ENCODE data around the gene ACBD7. TPM values are rescaled to one million over a fixed set of nuclear protein-coding genes. Genes with fewer than 3 reads are reported as not detected.

Gene ACBD7
- total RNA-seq, 2 experiments from 2014 or later, result 1.6 to 2.0 TPM

DNA sequence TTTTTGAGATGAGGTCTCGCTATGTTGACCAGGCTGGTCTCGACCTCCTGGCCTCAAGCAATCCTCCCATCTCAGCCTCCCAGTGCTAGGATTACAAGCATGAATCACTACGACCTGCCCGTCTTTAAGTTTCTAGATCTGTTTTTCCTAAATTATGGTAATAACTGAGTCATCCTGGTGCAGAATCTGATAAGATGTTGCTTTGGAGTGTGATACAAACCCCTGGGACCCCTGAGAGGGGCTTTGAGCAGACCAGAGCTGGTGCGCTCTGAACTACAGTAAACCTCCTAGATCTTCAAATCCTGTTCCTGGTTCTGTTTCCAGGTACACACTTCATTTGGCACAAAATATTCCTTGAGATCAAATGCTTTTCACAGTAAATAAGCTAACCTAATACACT is 42.8 kb upstream of the ACBD7 start:
- POLR2A ChIA-PET, result interaction anchor here (0.6 kb wide), 1 partner anchor 137 kb away, joined by 3 read pairs; no protein-coding TSS in a partner anchor
- H3K36me3 Mint-ChIP-seq (ENCODE audit: low read depth), result peaks cover 44% of the 10 kb centered on the region

DNA sequence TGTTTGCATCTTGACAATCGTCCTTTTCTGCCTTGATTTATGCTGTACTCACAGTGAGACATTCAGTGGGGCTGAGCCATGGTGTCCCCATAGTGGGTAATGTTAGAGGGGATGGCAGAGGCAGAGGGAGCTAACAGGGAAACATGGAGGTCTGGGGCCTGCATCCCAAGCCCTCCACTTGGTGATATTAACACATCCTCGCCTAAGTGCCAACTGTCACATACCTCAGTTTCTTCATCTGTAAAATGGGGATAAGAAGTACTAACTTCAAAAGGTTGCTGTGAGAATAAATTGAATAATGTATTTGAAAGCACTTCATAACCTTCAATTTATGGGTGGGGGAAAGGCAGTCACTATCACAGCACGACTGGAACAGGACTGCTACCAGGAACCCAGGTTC is 36.3 kb upstream of the ACBD7 start:
- intact Hi-C loops (cut with micrococcal nuclease), result no loop called here
- Mint-ChIP-seq H3K27me3 (no peaks in the 10 kb centered on the region), H3K4me3 (no peak overlapping the region), H3K4me1 (ENCODE audit: low read depth) (peaks cover 32% of the 10 kb centered on the region), H3K9me3 (no peaks in the 10 kb centered on the region), H3K27ac (peak overlapping the region; percentile 31), H3K36me3 (ENCODE audit: low read depth) (peaks cover 43% of the 10 kb centered on the region)
- DNase-seq, result no peak
- ChIA-PET POLR2A (no interaction called here), CTCF (interaction anchor here (1.5 kb wide), 1 partner anchor 20 kb away, joined by 5 read pairs; no protein-coding TSS in a partner anchor)
- ATAC-seq, result no peak
- TF ChIP-seq, protein P1, sequence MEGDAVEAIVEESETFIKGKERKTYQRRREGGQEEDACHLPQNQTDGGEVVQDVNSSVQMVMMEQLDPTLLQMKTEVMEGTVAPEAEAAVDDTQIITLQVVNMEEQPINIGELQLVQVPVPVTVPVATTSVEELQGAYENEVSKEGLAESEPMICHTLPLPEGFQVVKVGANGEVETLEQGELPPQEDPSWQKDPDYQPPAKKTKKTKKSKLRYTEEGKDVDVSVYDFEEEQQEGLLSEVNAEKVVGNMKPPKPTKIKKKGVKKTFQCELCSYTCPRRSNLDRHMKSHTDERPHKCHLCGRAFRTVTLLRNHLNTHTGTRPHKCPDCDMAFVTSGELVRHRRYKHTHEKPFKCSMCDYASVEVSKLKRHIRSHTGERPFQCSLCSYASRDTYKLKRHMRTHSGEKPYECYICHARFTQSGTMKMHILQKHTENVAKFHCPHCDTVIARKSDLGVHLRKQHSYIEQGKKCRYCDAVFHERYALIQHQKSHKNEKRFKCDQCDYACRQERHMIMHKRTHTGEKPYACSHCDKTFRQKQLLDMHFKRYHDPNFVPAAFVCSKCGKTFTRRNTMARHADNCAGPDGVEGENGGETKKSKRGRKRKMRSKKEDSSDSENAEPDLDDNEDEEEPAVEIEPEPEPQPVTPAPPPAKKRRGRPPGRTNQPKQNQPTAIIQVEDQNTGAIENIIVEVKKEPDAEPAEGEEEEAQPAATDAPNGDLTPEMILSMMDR (IDR thresholded peaks at IDR 0.05), result no peak

More for the DNA sequence above, 42.8 kb upstream of the ACBD7 start:
- intact Hi-C loops (cut with micrococcal nuclease), result no loop called here
- TF ChIP-seq, protein P1 (IDR thresholded peaks at IDR 0.05), result no peak
- no peak overlapping the region for H3K4me3 Mint-ChIP-seq
- H3K4me1 Mint-ChIP-seq (ENCODE audit: low read depth), result peaks cover 4% of the 10 kb centered on the region
- ATAC-seq (no peak), DNase-seq (no peak)
- H3K27me3 Mint-ChIP-seq, result no peaks in the 10 kb centered on the region
- CTCF ChIA-PET, result interaction anchor here (1.3 kb wide), 1 partner anchor 10 kb away, joined by 4 read pairs; no protein-coding TSS in a partner anchor
- H3K9me3 Mint-ChIP-seq, result no peaks in the 10 kb centered on the region
- no peak overlapping the region for H3K27ac Mint-ChIP-seq

GRCh38 chr10:15124190-15124589 is 35.6 kb upstream of the ACBD7 start:
- Mint-ChIP-seq H3K4me1 (ENCODE audit: low read depth) (peaks cover 32% of the 10 kb centered on the region), H3K4me3 (no peak overlapping the region), H3K9me3 (no peaks in the 10 kb centered on the region), H3K27ac (peak overlapping the region; percentile 62), H3K36me3 (ENCODE audit: low read depth) (peaks cover 47% of the 10 kb centered on the region), H3K27me3 (no peaks in the 10 kb centered on the region)
- TF ChIP-seq, protein P1 (IDR thresholded peaks at IDR 0.05), result no peak
- DNase-seq (no peak), ATAC-seq (no peak)
- intact Hi-C loops (cut with micrococcal nuclease), result no loop called here
- POLR2A ChIA-PET, result no interaction called here
- CTCF ChIA-PET, result interaction anchor here (0.8 to 1.5 kb wide), 3 partner anchors 14 to 19 kb away, joined by 3 to 5 read pairs (median 4); no protein-coding TSS in a partner anchor

DNA sequence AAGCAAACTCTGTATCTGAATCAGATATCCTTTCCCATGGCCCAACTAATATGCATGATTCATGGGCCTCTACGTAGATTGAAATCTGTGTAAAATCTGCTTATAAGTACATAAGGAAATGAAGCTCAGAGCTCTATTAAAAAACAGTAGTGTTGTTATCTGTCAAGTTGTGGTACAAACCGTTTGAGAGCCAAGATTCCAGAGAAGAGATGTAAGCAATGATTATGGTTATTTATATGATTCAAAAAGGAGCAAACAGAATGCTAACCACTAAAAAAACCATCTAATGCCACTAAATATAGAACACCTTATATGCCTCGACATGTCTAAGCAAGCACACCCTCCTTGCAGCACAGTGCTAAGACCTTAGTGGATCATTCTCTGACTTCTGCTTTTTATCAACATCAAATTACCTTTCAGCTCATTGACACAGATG is 35.2 kb upstream of the ACBD7 start:
- peaks cover 50% of the 10 kb centered on the region for H3K36me3 Mint-ChIP-seq (ENCODE audit: low read depth)
- DNase-seq (no peak), ATAC-seq (peak; percentile 64)
- POLR2A ChIA-PET, result interaction anchor here (1.1 to 1.4 kb wide), 2 partner anchors 25 to 26 kb away, joined by 3 to 6 read pairs; no protein-coding TSS in a partner anchor
- peaks cover 32% of the 10 kb centered on the region for H3K4me1 Mint-ChIP-seq (ENCODE audit: low read depth)
- CTCF ChIA-PET, result interaction anchor here (0.6 to 3.3 kb wide), 5 partner anchors 14 to 238 kb away, joined by 3 to 11 read pairs (median 4); partner anchors contain the start of gene NMT2
- H3K27me3 Mint-ChIP-seq, result no peaks in the 10 kb centered on the region
- intact Hi-C loops (cut with micrococcal nuclease), result no loop called here
- H3K27ac Mint-ChIP-seq, result peak overlapping the region; percentile 62
- H3K9me3 Mint-ChIP-seq, result no peaks in the 10 kb centered on the region
- H3K4me3 Mint-ChIP-seq, result no peak overlapping the region
- TF ChIP-seq, protein P1 (IDR thresholded peaks at IDR 0.05), result no peak

DNA sequence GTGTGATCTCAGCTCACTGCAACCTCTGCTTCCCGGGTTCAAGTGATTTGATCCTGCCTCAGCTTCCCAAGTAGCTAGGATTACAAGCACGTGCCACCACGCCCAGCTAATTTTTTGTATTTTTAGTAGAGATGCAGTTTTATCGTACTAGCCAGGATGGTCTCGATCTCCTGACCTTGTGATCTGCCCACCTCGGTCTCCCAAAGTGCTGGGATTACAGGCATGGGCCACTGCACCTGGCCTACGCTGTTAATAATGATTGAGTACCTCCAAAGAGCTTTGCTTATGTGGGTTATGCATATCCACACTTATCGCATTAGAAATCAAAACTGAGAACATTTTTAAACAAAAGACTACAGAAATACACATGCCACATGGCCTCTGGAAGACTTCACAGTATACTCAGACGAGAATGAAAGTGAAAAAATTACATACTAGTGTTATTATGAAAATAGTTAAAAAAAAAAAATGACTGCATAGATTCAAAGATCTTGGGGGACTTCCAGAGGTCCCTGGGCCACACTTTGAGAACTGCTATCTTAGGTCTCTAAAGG is 34.0 kb upstream of the ACBD7 start:
- DNase-seq, result peak; percentile 41
- POLR2A ChIA-PET, result interaction anchor here (0.6 to 1.7 kb wide), 7 partner anchors 10 to 244 kb away, joined by 3 to 6 read pairs (median 3); partner anchors contain the start of gene SUV39H2

More for the DNA sequence above, 34.0 kb upstream of the ACBD7 start:
- Mint-ChIP-seq H3K4me1 (ENCODE audit: low read depth) (peaks cover 28% of the 10 kb centered on the region), H3K27me3 (no peaks in the 10 kb centered on the region), H3K9me3 (no peaks in the 10 kb centered on the region), H3K36me3 (ENCODE audit: low read depth) (peaks cover 47% of the 10 kb centered on the region), H3K27ac (peak overlapping the region; percentile 87), H3K4me3 (peak overlapping the region; percentile 26)
- CTCF ChIA-PET, result interaction anchor here (3.3 kb wide), 1 partner anchor 45 kb away, joined by 11 read pairs; the partner anchor contains the start of gene NMT2
- TF ChIP-seq, protein P1 (IDR thresholded peaks at IDR 0.05), result no peak
- ATAC-seq, result peak; percentile 81
- intact Hi-C loops (cut with micrococcal nuclease), result no loop called here

Data from activated CD8-positive, alpha-beta T cell treated with anti-CD3 and anti-CD28 coated beads for 36 hours (primary cell).